Neural cell (in vitro differentiated cells): Measurements from ENCODE around the gene SLC29A3.

Experiments
- CTCF ChIP-seq: fragments of 450-650 bp; IDR thresholded peaks from 2 replicates; pipeline ENCODE4 v1.5.1; 2014; ENCODE audit warnings: antibody characterized with exemption, mild to moderate bottlenecking, moderate library complexity; ENCODE audit not compliant: poor library complexity, severe bottlenecking
- EP300 ChIP-seq: fragments of 450-650 bp; conservative IDR thresholded peaks from 2 replicates; pipeline ENCODE4 v1.6.1; 2014; ENCODE audit warnings: antibody characterized with exemption, mild to moderate bottlenecking, moderate library complexity; ENCODE audit not compliant: poor library complexity, severe bottlenecking
- REST ChIP-seq: IDR thresholded peaks from 2 replicates; pipeline ENCODE4 v1.6.1; 2012; ENCODE audit warnings: borderline replicate concordance
- SMC3 ChIP-seq: fragments of 450-650 bp; conservative IDR thresholded peaks from 2 replicates; pipeline ENCODE4 v1.6.1; 2014; ENCODE audit warnings: antibody characterized with exemption, mild to moderate bottlenecking, moderate library complexity; ENCODE audit not compliant: poor library complexity

GRCh38 chr10:71339796-71340589, 20.9 kb downstream of the SLC29A3 start:
- TF ChIP-seq CTCF (no peak), SMC3 (no peak), REST (no peak), EP300 (no peak)
